ENCODE data around the gene TUBA1B. TPM values are rescaled to one million over a fixed set of nuclear protein-coding genes. Genes with fewer than 3 reads are reported as not detected.

TUBA1B gene
- total RNA-seq, 2 experiments from 2014 or later: 2,079 to 3,539 TPM

GRCh38 chr12:49092086-49092815 is 38.9 kb downstream of the TUBA1B start:
- Histone ChIP-seq H3K4me3 (ENCODE audit: low read depth, low read length, poor library complexity, severe bottlenecking) (peak overlapping the region; percentile 23), H3K27ac (ENCODE audit: low read depth, low read length, poor library complexity, severe bottlenecking) (no peak overlapping the region), H3K4me2 (ENCODE audit: low read length) (peak overlapping the region; percentile 56), H3K9me3 (ENCODE audit: low read length) (no peaks in the 10 kb centered on the region), H4K20me1 (ENCODE audit: insufficient read depth, low read length) (no peaks in the 10 kb centered on the region), H2AFZ (ENCODE audit: low read length) (no peak overlapping the region), H3K4me1 (ENCODE audit: insufficient read depth, low read length, poor library complexity, severe bottlenecking) (peaks cover 19% of the 10 kb centered on the region), H3K36me3 (ENCODE audit: insufficient read depth, low read length) (no peaks in the 10 kb centered on the region), H3K9me2 (ENCODE audit: insufficient read depth, low read length) (no peaks in the 10 kb centered on the region), H3K79me2 (ENCODE audit: insufficient read depth, low read depth, low read length) (no peaks in the 10 kb centered on the region)
- TF ChIP-seq EZH2phosphoT487 (IDR thresholded peaks at IDR 0.05; ENCODE audit: borderline replicate concordance, low read depth, low read length): no peak
- TF ChIP-seq, protein P1, sequence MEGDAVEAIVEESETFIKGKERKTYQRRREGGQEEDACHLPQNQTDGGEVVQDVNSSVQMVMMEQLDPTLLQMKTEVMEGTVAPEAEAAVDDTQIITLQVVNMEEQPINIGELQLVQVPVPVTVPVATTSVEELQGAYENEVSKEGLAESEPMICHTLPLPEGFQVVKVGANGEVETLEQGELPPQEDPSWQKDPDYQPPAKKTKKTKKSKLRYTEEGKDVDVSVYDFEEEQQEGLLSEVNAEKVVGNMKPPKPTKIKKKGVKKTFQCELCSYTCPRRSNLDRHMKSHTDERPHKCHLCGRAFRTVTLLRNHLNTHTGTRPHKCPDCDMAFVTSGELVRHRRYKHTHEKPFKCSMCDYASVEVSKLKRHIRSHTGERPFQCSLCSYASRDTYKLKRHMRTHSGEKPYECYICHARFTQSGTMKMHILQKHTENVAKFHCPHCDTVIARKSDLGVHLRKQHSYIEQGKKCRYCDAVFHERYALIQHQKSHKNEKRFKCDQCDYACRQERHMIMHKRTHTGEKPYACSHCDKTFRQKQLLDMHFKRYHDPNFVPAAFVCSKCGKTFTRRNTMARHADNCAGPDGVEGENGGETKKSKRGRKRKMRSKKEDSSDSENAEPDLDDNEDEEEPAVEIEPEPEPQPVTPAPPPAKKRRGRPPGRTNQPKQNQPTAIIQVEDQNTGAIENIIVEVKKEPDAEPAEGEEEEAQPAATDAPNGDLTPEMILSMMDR (conservative IDR thresholded peaks at IDR 0.05; ENCODE audit: low read length): peak; percentile 77
- POLR2A ChIA-PET: no interaction called here
- BruUV-seq (replicated peaks): no TSS peak
- DNase-seq (ENCODE audit: low spot score): peak; percentile 58
- CTCF ChIA-PET (ENCODE audit: unreplicated experiment): interaction anchor here (0.7 to 2.2 kb wide), 4 partner anchors 8 to 22 kb away, joined by 3 to 16 read pairs (median 4); no protein-coding TSS in a partner anchor
- intact Hi-C loops (cut with micrococcal nuclease; ENCODE audit: unreplicated experiment): loop anchor here (1.0 kb wide), 1 partner anchor 28 kb away; no protein-coding TSS in a partner anchor

DNA sequence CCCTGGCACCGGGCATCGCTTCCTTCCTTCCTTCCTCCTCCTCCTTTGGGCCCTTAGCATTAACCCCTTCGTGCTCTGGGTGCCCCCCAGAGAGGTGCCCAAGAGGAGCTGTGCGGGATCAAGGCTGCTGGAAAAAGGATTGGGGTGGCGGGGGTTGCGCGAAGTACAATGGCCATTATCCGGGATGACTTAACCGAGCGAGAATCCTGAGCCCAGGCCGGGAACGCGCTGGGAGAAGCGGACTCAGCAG is 39.4 kb downstream of the TUBA1B start:
- Histone ChIP-seq H3K4me2 (ENCODE audit: low read length) (peak overlapping the region; percentile 56), H4K20me1 (ENCODE audit: insufficient read depth, low read length) (no peaks in the 10 kb centered on the region), H2AFZ (ENCODE audit: low read length) (no peak overlapping the region)

More for the DNA sequence above, 39.4 kb downstream of the TUBA1B start:
- TF ChIP-seq EZH2phosphoT487 (IDR thresholded peaks at IDR 0.05; ENCODE audit: borderline replicate concordance, low read depth, low read length): no peak
- TF ChIP-seq, protein P1 (conservative IDR thresholded peaks at IDR 0.05; ENCODE audit: low read length): no peak
- H3K9me2 ChIP-seq (ENCODE audit: insufficient read depth, low read length): no peaks in the 10 kb centered on the region
- peak overlapping the region; percentile 23 for H3K4me3 ChIP-seq (ENCODE audit: low read depth, low read length, poor library complexity, severe bottlenecking)
- intact Hi-C loops (cut with micrococcal nuclease; ENCODE audit: unreplicated experiment): loop anchor here (1.0 kb wide), 1 partner anchor 27 kb away; no protein-coding TSS in a partner anchor
- peaks cover 19% of the 10 kb centered on the region for H3K4me1 ChIP-seq (ENCODE audit: insufficient read depth, low read length, poor library complexity, severe bottlenecking)
- H3K27ac ChIP-seq (ENCODE audit: low read depth, low read length, poor library complexity, severe bottlenecking): no peak overlapping the region
- H3K79me2 ChIP-seq (ENCODE audit: insufficient read depth, low read depth, low read length): no peaks in the 10 kb centered on the region
- BruUV-seq (replicated peaks): no TSS peak
- POLR2A ChIA-PET: no interaction called here
- no peak for DNase-seq (ENCODE audit: low spot score)
- no peaks in the 10 kb centered on the region for H3K9me3 ChIP-seq (ENCODE audit: low read length)
- CTCF ChIA-PET (ENCODE audit: unreplicated experiment): interaction anchor here (1.2 to 2.2 kb wide), 3 partner anchors 9 to 22 kb away, joined by 4 to 16 read pairs (median 4); no protein-coding TSS in a partner anchor
- H3K36me3 ChIP-seq (ENCODE audit: insufficient read depth, low read length): no peaks in the 10 kb centered on the region
